Measurements from ENCODE around the gene STXBP2.

The STXBP2 gene

GRCh38 chr19:7635670-7636069, 1.2 kb upstream of the STXBP2 start:
- no peak for DNase-seq

- no peak for DNase-seq
These were observed 606 bp upstream of the STXBP2 start for GRCh38 chr19:7636317-7636690.

- peak in 1 of 5 experiments; percentile 43 for DNase-seq
These were observed 705 bp downstream of the STXBP2 start for GRCh38 chr19:7637374-7638256.

- DNase-seq = no peak
These were observed 2.0 kb downstream of the STXBP2 start for GRCh38 chr19:7638802-7639465.

- no peak for DNase-seq
These were observed 3.0 kb downstream of the STXBP2 start for GRCh38 chr19:7639863-7640348.

GRCh38 chr19:7640803-7641202, 3.9 kb downstream of the STXBP2 start:
- DNase-seq = no peak

- DNase-seq = no peak
These were observed 4.7 kb downstream of the STXBP2 start for GRCh38 chr19:7641290-7642276.

- DNase-seq = no peak
These were observed 5.6 kb downstream of the STXBP2 start for GRCh38 chr19:7642295-7643030.

GRCh38 chr19:7643031-7643415, 6.1 kb downstream of the STXBP2 start:
- no peak for DNase-seq

- peak in 2 of 5 experiments; percentile 30 to 38 for DNase-seq
These were observed 7.0 kb downstream of the STXBP2 start for GRCh38 chr19:7643629-7644549.

GRCh38 chr19:7644550-7644877, 7.6 kb downstream of the STXBP2 start:
- DNase-seq = no peak

- DNase-seq = no peak
These were observed 8.3 kb downstream of the STXBP2 start for GRCh38 chr19:7645163-7645562.

GRCh38 chr19:7645656-7646425, 8.9 kb downstream of the STXBP2 start:
- no peak for DNase-seq

- DNase-seq = no peak
These were observed 9.5 kb downstream of the STXBP2 start for GRCh38 chr19:7646426-7646700.

- DNase-seq = no peak
These were observed 10.2 kb downstream of the STXBP2 start for GRCh38 chr19:7647156-7647555.

GRCh38 chr19:7648265-7649014, 11.5 kb downstream of the STXBP2 start:
- no peak for DNase-seq

GRCh38 chr19:7650148-7650547, 13.2 kb downstream of the STXBP2 start:
- DNase-seq = no peak

- DNase-seq = peak; percentile 77 to 89 (median 83)
These were observed 15.2 kb downstream of the STXBP2 start for GRCh38 chr19:7652061-7652641.

- no peak for DNase-seq
These were observed 17.5 kb downstream of the STXBP2 start for GRCh38 chr19:7654401-7654800.
